Measurements from ENCODE around the gene KLHL21.

- TF ChIP-seq POLR2A (IDR thresholded peaks at IDR 0.05; ENCODE audit: borderline replicate concordance, extremely low read depth, insufficient read depth, insufficient read length) (no peak), REST (IDR thresholded peaks at IDR 0.05; ENCODE audit: low read depth) (no peak), POLR2AphosphoS5 (IDR thresholded peaks at IDR 0.05; ENCODE audit: low read depth, low read length) (no peak), CTCF (IDR thresholded peaks at IDR 0.05 in 2 of 3, conservative IDR thresholded peaks at IDR 0.05 in 1 of 3; ENCODE audit: borderline replicate concordance in 1 of 3, insufficient read depth in 1 of 3, low read depth in 2 of 3, low read length in 2 of 3) (no peak), ATF3 (IDR thresholded peaks at IDR 0.05) (no peak), EZH2 (IDR thresholded peaks at IDR 0.05) (no peak), JUND (IDR thresholded peaks at IDR 0.05) (no peak), CBX3 (IDR thresholded peaks at IDR 0.05; ENCODE audit: low read depth) (no peak), CEBPB (IDR thresholded peaks at IDR 0.05; ENCODE audit: low read depth) (no peak), ELF1 (IDR thresholded peaks at IDR 0.05; ENCODE audit: borderline replicate concordance, low read depth) (no peak), SRF (IDR thresholded peaks at IDR 0.05; ENCODE audit: low read depth) (no peak), ZNF274 (IDR thresholded peaks at IDR 0.05; ENCODE audit: low read depth, low read length) (no peak), ZBTB33 (IDR thresholded peaks at IDR 0.05; ENCODE audit: extremely low read depth, insufficient replicate concordance, low read length) (no peak), EZH2phosphoT487 (IDR thresholded peaks at IDR 0.05; ENCODE audit: borderline replicate concordance) (no peak)
These were observed 6.3 kb downstream of the KLHL21 start for GRCh38 chr1:6596351-6596750.
